GM10266 (cell line): ENCODE data around the gene P3H3.

Experiments
- DNase-seq: peaks from one replicate; pipeline ENCODE4 v3.0.0; 2012; ENCODE audit errors: extremely low spot score
- CTCF ChIP-seq: IDR thresholded peaks from 2 replicates; pipeline ENCODE4 v1.5.1; 2012; ENCODE audit warnings: mild to moderate bottlenecking, low read depth; ENCODE audit not compliant: control insufficient read depth, insufficient read depth; ENCODE audit errors: missing control alignments

The P3H3 gene

GRCh38 chr12:6831450-6831995 is 3.3 kb downstream of the P3H3 start:
- DNase-seq, result no peak
- no peak for TF ChIP-seq CTCF

- TF ChIP-seq CTCF, result no peak
Measured at GRCh38 chr12:6832125-6832524, 3.9 kb downstream of the P3H3 start.

GRCh38 chr12:6833189-6833890 is 5.1 kb downstream of the P3H3 start:
- no peak for TF ChIP-seq CTCF
- DNase-seq, result no peak

More at GRCh38 chr12:6832125-6832524, 3.9 kb downstream of the P3H3 start:
- DNase-seq, result no peak

- DNase-seq, result no peak
- no peak for TF ChIP-seq CTCF
Measured at GRCh38 chr12:6834254-6834653, 6.0 kb downstream of the P3H3 start.

GRCh38 chr12:6834873-6835272 is 6.7 kb downstream of the P3H3 start:
- DNase-seq, result no peak
- TF ChIP-seq CTCF, result no peak

GRCh38 chr12:6836851-6837250 is 8.6 kb downstream of the P3H3 start:
- TF ChIP-seq CTCF, result no peak

GRCh38 chr12:6837370-6838060 is 9.3 kb downstream of the P3H3 start:
- no peak for DNase-seq
- no peak for TF ChIP-seq CTCF

More at GRCh38 chr12:6836851-6837250, 8.6 kb downstream of the P3H3 start:
- no peak for DNase-seq
